Natural killer cell (primary cell): Measurements from ENCODE around the gene EEF2K. TPM values are rescaled to one million over a fixed set of nuclear protein-coding genes. Genes with fewer than 3 reads are reported as not detected.

Experiments
- ATAC-seq, 3 donors: fragments of 150-1000 bp in 2 of 3; fragments of 200-7000 bp in 1 of 3; cut with Tn5 transposase; 1 replicate in 1 of 3; 2 replicates in 2 of 3; pipeline ENCODE4 v1.10.0; 2021; ENCODE audit warnings: mild to moderate bottlenecking in 2 of 3, moderate library complexity in 2 of 3
- DNase-seq, 2 donors: peaks; one replicate each; pipeline versions ENCODE4 v3.0.0 to v3.0.0-alpha.2; 2013 to 2021; ENCODE audit warnings: mixed read lengths in 1 of 2
- H3K27ac ChIP-seq: one replicate; pipeline ENCODE4 v1.5.1; 2013; ENCODE audit warnings: mild to moderate bottlenecking, low read length
- H3K27me3 ChIP-seq: one replicate; pipeline ENCODE4 v1.6.1; 2013; ENCODE audit warnings: low read length; ENCODE audit not compliant: control insufficient read depth, insufficient read depth
- H3K36me3 ChIP-seq: one replicate; pipeline ENCODE4 v1.6.1; 2013; ENCODE audit warnings: low read length; ENCODE audit not compliant: control insufficient read depth, insufficient read depth
- H3K4me1 ChIP-seq: one replicate; pipeline ENCODE4 v1.6.1; 2013; ENCODE audit warnings: low read length; ENCODE audit not compliant: control insufficient read depth, insufficient read depth
- H3K4me3 ChIP-seq: one replicate; pipeline ENCODE4 v1.5.1; 2013; ENCODE audit warnings: low read length
- H3K9me3 ChIP-seq: one replicate; pipeline ENCODE4 v1.6.1; 2013; ENCODE audit warnings: low read length; ENCODE audit not compliant: control insufficient read depth, insufficient read depth
- H3K27ac Mint-ChIP-seq, 2 donors: one replicate each; pipeline ENCODE4 v1.8.0; 2022; ENCODE audit warnings: mild to moderate bottlenecking in 2 of 2, mixed read lengths in 2 of 2, moderate library complexity in 1 of 2
- H3K27me3 Mint-ChIP-seq, 2 donors: one replicate each; pipeline ENCODE4 v1.8.0; 2022; ENCODE audit warnings: low read depth in 2 of 2, mixed read lengths in 2 of 2
- H3K36me3 Mint-ChIP-seq: one replicate; pipeline ENCODE4 v1.8.0; 2022; ENCODE audit warnings: mixed read lengths
- H3K4me1 Mint-ChIP-seq, 2 donors: one replicate each; pipeline ENCODE4 v1.8.0; 2022; ENCODE audit warnings: mixed read lengths in 2 of 2
- H3K4me3 Mint-ChIP-seq: one replicate; pipeline ENCODE4 v1.8.0; 2022; ENCODE audit warnings: mild to moderate bottlenecking, moderate library complexity, mixed read lengths
- H3K9me3 Mint-ChIP-seq, 2 donors: one replicate each; pipeline ENCODE4 v1.8.0; 2022; ENCODE audit warnings: mixed read lengths in 2 of 2
- WGBS: methylation state at CpG from one replicate; pipeline ENCODE4 v1.1.7; 2013; ENCODE audit warnings: missing lambda C conversion rate; ENCODE audit not compliant: insufficient coverage; 5-methylcytosine and 5-hydroxymethylcytosine counted together
- intact Hi-C: fragments of 100-400 bp; cut with micrococcal nuclease; formaldehyde crosslinking; loops from one replicate; pipeline ENCODE4 v1.14.2; 2022
- total RNA-seq, 4 donors: library from RNA; stranded (reverse); fragments of 120-200 nt in 1 of 4; gene quantifications; one replicate each; pipeline versions ENCODE4 v1.2.3 to v1.2.4, GENCODE V29; 2013 to 2022
- TF ChIP-seq, protein P1 (sequence below): fragments of 200-600 bp; IDR thresholded peaks from one replicate; pipeline ENCODE4 v1.8.0; 2022; ENCODE audit warnings: antibody characterized with exemption

The EEF2K gene
- total RNA-seq, 3 donors from 2014 or later (not counting 1 experiment from before 2014, with no cell fraction given) = 12.6 to 33.5 (median 22.9) TPM

DNA sequence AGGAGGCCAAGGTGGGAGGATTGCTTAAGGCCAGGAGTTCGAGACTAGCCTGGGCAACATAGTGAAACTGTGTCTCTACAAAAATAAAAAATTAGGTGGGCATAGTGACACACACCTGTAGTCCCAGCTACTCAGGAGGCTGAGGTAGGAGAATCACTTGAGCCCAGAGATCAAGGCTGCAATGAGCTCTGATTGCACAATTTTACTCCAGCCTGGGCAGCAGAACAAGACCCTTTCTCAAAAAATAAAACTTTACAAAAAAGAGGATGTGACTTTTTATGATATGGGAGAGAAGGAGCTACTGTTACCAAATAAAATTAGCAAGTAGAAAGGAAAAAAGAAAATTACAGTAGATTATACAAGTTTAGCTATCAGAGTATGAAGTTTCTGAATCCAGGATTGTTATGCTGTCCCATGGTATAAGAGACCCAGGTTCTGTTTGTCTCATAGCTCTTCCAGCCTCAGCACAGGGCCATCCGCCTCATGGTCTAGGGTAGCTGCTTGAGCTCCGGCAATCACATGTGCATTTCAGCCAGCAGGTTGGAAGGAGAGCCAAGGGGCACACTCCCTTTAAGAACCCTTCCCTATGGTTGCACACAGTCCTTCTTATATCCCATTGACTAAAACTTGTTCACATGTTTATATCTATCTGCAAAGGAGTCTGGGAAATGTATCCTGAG, 13.5 kb downstream of the EEF2K start:
- TF ChIP-seq, protein P1, sequence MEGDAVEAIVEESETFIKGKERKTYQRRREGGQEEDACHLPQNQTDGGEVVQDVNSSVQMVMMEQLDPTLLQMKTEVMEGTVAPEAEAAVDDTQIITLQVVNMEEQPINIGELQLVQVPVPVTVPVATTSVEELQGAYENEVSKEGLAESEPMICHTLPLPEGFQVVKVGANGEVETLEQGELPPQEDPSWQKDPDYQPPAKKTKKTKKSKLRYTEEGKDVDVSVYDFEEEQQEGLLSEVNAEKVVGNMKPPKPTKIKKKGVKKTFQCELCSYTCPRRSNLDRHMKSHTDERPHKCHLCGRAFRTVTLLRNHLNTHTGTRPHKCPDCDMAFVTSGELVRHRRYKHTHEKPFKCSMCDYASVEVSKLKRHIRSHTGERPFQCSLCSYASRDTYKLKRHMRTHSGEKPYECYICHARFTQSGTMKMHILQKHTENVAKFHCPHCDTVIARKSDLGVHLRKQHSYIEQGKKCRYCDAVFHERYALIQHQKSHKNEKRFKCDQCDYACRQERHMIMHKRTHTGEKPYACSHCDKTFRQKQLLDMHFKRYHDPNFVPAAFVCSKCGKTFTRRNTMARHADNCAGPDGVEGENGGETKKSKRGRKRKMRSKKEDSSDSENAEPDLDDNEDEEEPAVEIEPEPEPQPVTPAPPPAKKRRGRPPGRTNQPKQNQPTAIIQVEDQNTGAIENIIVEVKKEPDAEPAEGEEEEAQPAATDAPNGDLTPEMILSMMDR = no peak
- no peak overlapping the region for H3K4me3 ChIP-seq
- Mint-ChIP-seq H3K4me1 (peaks cover 6 to 9% of the 10 kb centered on the region in 2 donors), H3K27ac (no peak overlapping the region), H3K36me3 (no peaks in the 10 kb centered on the region), H3K4me3 (no peak overlapping the region), H3K9me3 (no peaks in the 10 kb centered on the region), H3K27me3 (no peaks in the 10 kb centered on the region)
- H3K27ac ChIP-seq = no peak overlapping the region
- WGBS = 100% methylated on average over 3 of the region's 3 CpGs
- no peaks in the 10 kb centered on the region for H3K27me3 ChIP-seq
- intact Hi-C loops = no loop called here
- no peaks in the 10 kb centered on the region for H3K36me3 ChIP-seq
- DNase-seq (no peak), ATAC-seq (no peak)
- H3K4me1 ChIP-seq = no peaks in the 10 kb centered on the region
- no peaks in the 10 kb centered on the region for H3K9me3 ChIP-seq

DNA sequence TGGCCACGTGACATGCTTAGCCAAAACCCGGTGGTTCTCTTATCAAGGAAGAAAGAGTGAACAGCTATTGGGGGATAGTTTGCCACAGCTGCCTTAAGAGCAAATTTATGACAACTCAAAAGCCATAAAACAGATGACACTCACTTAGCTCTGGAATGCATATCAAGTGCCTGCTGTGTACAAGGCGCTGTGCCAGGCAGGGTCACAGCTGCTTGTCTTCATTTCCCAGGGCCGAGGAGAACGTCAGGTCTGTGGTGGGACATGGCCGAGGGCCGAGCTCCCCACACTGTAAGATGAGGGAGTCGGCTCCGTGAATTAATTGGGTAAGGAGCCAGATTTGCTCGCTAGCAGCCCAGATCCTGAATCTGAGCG, 14.0 kb downstream of the EEF2K start:
- ATAC-seq (no peak), DNase-seq (no peak)
- intact Hi-C loops = no loop called here
- 99% methylated on average over 11 of the region's 11 CpGs for WGBS
- H3K9me3 Mint-ChIP-seq = no peaks in the 10 kb centered on the region
- no peak overlapping the region for H3K4me3 Mint-ChIP-seq
- Histone ChIP-seq H3K27ac (no peak overlapping the region), H3K4me1 (no peaks in the 10 kb centered on the region), H3K27me3 (no peaks in the 10 kb centered on the region), H3K4me3 (no peak overlapping the region), H3K36me3 (no peaks in the 10 kb centered on the region), H3K9me3 (no peaks in the 10 kb centered on the region)
- H3K27ac Mint-ChIP-seq = no peak overlapping the region
- no peaks in the 10 kb centered on the region for H3K27me3 Mint-ChIP-seq
- H3K4me1 Mint-ChIP-seq = peaks cover 6 to 9% of the 10 kb centered on the region in 2 donors
- TF ChIP-seq, protein P1 = no peak
- no peaks in the 10 kb centered on the region for H3K36me3 Mint-ChIP-seq

DNA sequence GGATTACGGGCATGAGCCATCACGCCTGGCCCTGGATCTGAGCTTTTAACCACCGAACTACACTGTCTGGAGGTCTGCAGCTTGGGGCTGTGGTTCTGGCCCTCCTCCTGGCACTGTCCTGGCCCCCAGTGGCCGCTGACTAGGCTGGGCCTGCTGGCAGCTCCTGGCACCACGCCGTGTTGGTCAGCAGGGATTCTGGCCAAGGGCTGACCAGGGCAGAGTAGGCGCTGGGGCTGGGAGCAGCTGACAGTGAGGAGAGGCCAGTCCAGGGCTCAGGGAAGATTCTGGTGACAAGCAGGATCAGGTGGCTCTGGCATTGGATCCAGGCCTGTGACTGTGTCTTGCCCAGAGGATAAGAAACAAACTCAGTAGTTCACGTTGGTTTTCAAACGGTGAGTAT, 14.6 kb downstream of the EEF2K start:
- no peak overlapping the region for H3K27ac ChIP-seq
- Mint-ChIP-seq H3K36me3 (no peaks in the 10 kb centered on the region), H3K9me3 (no peaks in the 10 kb centered on the region), H3K4me3 (no peak overlapping the region), H3K27ac (peak overlapping the region in 1 of 2 donors; percentile 40), H3K27me3 (no peaks in the 10 kb centered on the region), H3K4me1 (peaks cover 6 to 9% of the 10 kb centered on the region in 2 donors)
- intact Hi-C loops = no loop called here
- no peaks in the 10 kb centered on the region for H3K4me1 ChIP-seq
- no peak overlapping the region for H3K4me3 ChIP-seq
- no peak for DNase-seq
- no peak for ATAC-seq
- WGBS = 90% methylated on average over 9 of the region's 9 CpGs
- H3K36me3 ChIP-seq = peaks cover 1% of the 10 kb centered on the region
- H3K27me3 ChIP-seq = no peaks in the 10 kb centered on the region
- H3K9me3 ChIP-seq = no peaks in the 10 kb centered on the region
- TF ChIP-seq, protein P1 = no peak

DNA sequence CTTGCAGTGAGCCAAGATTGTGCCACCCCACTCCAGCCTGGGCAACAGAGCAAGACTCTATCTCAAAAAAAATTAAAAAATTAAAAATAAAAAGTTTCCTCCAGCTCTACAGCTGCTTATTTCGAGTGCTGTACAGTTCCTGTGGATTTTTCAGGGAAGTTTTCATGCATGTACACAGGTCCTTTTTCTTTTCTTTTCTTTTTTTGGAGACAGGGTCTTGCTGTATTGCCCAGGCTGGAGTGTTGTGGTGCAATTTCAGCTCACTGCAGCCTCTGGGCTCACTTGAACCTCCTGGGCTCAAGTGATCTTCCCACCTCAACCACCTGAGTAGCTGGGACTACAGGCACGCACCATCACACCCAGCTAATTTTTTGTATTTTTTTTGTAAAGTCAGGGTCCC, 15.9 kb downstream of the EEF2K start:
- Histone ChIP-seq H3K36me3 (peaks cover 3% of the 10 kb centered on the region), H3K27ac (no peak overlapping the region), H3K4me1 (no peaks in the 10 kb centered on the region), H3K4me3 (no peak overlapping the region), H3K9me3 (no peaks in the 10 kb centered on the region), H3K27me3 (no peaks in the 10 kb centered on the region)
- Mint-ChIP-seq H3K27me3 (no peaks in the 10 kb centered on the region), H3K4me1 (peaks cover 0 to 5% of the 10 kb centered on the region in 2 donors), H3K27ac (no peak overlapping the region), H3K9me3 (no peaks in the 10 kb centered on the region), H3K4me3 (no peak overlapping the region), H3K36me3 (no peaks in the 10 kb centered on the region)
- WGBS = 96% methylated on average over 2 of the region's 2 CpGs
- intact Hi-C loops = no loop called here
- ATAC-seq (no peak), DNase-seq (no peak)
- TF ChIP-seq, protein P1 = no peak
